Forelimb muscle (tissue), 1 donor: ENCODE data around the gene CDKN2C. TPM values are rescaled to one million over a fixed set of nuclear protein-coding genes. Genes with fewer than 3 reads are reported as not detected.
A peak's percentile ranks its signal among the peaks of the same experiment; 100 is the strongest.

Experiments
- DNase-seq: peaks from one replicate; pipeline ENCODE4 v3.0.0-alpha.2; 2013; ENCODE audit warnings: low read depth
- polyA plus RNA-seq: library from polyadenylated mRNA; unstranded; fragments of 120-200 nt; gene quantifications from one replicate; pipeline ENCODE4 v1.2.1, GENCODE V29; 2013; ENCODE audit not compliant: insufficient read length

The CDKN2C gene
- polyA plus RNA-seq, 1 donor: 10.3 TPM

GRCh38 chr1:50964863-50965262 lies 5.2 kb upstream of the CDKN2C start:
- no peak for DNase-seq

DNA sequence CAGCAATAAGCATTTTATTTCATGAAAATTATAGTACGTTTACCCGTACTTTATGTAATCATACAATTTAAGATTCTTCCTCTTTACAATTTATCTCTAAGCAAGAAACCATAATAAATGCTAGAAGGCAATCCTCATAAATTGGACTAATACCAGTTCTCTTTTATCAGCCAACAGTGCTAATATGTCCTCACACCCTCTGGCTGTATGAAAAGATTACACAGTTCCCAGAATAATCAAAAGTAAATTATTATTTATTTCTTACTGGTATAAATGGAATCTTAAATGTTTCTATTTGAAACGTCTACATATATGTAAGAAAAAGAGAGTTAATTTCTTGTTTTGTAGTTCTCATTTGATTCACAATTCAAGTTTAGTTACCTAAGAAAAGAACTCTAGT lies 3.1 kb upstream of the CDKN2C start:
- no peak for DNase-seq

- DNase-seq: no peak
Measured at GRCh38 chr1:50967416-50968157, 2.5 kb upstream of the CDKN2C start.

DNA sequence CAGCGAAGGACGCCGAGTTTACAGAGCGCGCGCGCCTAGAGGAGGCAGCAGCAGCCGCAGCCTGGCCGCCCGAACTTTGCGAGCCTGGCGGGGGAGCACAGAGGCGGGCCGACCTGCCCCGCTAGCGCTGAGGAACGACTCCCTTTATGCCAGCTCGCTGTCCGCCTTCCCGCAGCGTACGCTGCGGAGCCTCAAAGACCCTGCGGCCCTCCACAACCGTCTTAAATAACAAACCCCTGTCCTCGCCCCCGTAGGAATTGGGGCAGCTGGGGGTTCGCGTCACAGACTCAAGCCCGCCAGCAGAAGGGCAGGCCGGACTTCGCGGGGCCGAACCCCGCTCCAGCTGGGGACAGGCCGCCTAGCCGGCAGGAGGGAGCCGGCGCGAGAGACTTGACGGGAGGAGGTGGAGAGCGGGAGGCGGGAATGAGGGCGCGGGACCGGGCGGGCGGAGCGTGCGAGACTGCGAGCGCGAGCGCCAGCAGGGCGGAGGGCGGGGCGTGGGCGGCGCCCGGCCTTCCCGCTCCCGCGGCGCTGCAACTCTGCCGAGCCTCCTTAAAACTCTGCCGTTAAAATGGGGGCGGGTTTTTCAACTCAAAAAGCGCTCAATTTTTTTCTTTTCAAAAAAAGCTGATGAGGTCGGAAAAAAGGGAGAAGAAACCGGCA lies 1.8 kb upstream of the CDKN2C start:
- DNase-seq: peak; percentile 84

DNA sequence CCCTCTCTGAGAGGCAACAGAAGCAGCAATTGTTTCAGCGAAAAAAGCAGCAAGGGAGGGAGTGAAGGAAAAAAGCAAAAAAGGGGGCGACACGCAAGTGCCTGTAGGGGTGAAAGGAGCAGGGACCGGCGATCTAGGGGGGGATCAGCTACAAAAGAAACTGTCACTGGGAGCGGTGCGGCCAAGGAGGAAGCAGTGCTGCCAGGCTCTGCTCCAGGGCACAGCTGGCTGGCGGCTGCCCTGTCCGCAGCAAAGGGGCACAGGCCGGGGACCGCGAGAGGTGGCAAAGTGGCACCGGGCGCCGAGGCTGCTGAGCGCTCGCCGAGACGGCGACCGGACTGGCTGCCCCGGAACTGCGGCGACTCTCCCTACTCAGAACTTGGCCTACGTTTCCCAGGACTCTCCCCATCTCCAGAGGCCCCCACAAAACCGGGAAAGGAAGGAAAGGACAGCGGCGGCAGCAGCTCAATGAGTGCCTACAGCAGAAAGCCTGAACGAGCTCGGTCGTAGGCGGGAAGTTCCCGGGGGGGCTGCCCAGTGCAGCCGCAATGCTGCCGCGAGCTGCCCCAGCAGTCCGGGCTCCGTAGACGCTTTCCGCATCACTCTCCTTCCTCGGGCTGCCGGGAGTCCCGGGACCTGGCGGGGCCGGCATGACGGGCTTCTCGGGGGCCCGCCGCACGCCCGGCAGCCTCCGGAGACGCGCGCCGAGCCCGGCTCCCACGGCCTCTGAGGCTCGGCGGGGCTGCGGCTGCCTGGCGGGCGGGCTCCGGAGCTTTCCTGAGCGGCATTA lies 1.0 kb upstream of the CDKN2C start:
- DNase-seq: no peak

GRCh38 chr1:50970509-50970887 lies 453 bp downstream of the CDKN2C start:
- no peak for DNase-seq

- no peak for DNase-seq
Measured at GRCh38 chr1:50970931-50971582, 1.0 kb downstream of the CDKN2C start.

- DNase-seq: no peak
Measured at GRCh38 chr1:50971748-50972305, 1.8 kb downstream of the CDKN2C start.

DNA sequence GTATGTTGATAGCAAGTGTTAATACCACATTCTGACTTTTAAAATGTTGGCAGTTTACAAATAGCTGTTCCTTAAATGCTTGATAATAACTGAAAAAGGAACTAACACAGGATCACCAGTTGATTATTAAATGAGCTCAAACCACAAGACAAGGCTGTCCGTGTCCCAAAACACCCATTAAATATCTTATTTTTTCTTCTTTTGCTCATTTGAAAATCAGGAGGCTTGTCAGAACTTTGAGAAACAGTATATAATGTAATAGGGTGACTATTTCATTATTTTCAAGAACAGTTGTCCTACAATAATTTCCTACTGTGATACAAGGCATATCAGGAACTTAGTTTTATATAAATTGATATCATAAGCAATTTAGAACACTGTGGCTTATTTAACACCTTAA lies 2.7 kb downstream of the CDKN2C start:
- DNase-seq: no peak

GRCh38 chr1:50973255-50973654 lies 3.2 kb downstream of the CDKN2C start:
- DNase-seq: no peak

DNA sequence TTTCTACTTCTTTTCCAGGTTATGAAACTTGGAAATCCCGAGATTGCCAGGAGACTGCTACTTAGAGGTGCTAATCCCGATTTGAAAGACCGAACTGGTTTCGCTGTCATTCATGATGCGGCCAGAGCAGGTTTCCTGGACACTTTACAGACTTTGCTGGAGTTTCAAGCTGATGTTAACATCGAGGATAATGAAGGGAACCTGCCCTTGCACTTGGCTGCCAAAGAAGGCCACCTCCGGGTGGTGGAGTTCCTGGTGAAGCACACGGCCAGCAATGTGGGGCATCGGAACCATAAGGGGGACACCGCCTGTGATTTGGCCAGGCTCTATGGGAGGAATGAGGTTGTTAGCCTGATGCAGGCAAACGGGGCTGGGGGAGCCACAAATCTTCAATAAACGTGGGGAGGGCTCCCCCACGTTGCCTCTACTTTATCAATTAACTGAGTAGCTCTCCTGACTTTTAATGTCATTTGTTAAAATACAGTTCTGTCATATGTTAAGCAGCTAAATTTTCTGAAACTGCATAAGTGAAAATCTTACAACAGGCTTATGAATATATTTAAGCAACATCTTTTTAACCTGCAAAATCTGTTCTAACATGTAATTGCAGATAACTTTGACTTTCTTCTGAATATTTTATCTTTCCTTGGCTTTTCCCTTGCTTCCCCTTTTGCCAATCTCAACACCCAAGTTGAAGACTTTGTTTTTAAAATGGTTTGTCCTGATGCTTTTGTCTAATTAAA lies 4.0 kb downstream of the CDKN2C start:
- no peak for DNase-seq

DNA sequence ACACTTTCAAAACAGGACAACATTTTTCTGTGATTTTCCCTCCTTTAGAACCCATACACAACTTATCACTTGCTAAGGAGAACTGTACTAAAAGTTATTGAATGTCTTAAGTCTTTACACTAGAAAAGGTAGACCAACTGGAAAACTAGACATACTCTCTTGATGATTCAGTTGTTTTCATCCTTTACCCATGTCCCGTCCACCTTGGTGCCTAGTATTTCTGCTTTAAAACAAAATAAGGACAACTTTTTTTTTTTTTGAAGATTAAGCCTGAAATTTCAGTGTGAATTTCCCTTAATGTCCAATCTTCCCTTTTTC lies 4.5 kb downstream of the CDKN2C start:
- no peak for DNase-seq

DNA sequence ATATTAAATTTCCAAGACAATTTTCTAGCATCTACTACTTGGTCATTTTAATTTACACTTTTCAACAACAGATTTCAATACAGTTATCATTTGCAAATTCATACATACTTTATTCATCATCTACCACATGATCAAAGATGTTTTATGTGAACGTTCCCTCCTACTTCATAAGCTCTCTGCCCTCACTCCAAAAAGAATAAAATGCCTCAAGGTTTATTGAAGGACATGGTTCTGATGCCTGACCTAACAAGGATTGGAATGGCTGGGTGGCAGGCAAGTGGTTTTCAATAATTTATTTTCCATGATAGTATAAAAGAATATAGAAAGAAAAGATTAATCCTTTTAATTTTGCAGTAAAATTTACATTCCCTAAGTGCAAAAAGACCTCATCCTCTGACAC lies 5.4 kb downstream of the CDKN2C start:
- DNase-seq: no peak

DNA sequence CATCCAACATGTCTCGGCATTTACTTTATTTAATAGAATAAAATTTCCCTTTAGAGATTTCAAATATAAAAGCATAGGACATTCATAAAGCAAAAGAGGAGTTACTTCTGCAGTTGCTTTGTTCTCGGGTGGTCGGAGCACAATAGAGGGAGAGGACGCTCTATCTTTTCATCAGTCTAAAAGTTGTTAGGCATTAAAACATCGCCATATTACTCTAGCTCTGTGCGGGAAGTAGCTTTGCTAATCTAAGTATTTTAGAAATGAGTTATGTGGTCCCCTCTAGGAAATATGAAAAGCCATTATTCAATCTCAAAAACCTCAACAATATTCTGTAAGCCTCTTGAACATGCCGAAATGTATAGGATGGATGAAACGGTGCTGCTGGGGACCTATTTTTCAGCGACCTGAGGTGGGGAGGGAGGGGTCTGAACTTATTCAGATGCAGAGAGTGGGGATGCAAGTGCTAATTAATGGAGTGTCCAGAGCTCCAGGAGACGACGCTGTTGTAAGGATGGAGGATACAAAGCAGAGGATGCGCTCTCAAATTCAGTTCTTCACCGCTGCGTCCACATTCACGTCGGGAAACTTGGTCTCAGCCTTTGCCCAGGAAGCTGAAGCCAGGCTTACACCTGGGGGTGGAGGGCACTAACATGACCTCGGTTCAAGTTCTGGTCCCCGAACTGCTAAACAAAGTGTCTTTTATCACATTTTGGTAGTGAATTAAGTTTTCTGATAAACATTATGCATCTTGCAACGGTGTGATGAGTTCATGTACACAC lies 6.3 kb downstream of the CDKN2C start:
- DNase-seq: no peak

- no peak for DNase-seq
Measured at GRCh38 chr1:50976890-50977574, 7.0 kb downstream of the CDKN2C start.

GRCh38 chr1:50977575-50978143 lies 7.6 kb downstream of the CDKN2C start:
- DNase-seq: no peak

- no peak for DNase-seq
Measured at GRCh38 chr1:50978144-50978851, 8.3 kb downstream of the CDKN2C start.

- DNase-seq: no peak
Measured at GRCh38 chr1:50978852-50979781, 9.1 kb downstream of the CDKN2C start.
